ENCODE data around the gene SYNPO.

Gene SYNPO

DNA sequence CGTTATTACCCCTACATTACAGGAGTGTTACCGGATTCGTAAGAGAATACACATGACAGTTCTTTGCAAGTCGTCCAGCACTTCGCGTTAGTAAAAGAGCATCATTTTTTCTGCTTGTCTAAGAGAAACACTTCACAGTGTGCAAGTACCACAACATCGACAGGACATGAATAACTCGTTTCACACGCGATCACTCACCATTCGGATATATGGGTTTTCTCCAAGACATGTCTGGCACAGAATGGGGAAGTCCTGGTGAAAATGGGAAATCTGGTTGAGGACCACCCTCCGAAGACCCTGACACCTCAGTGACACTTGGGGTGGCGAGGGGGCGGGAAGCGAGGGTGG lies 59.8 kb downstream of the SYNPO start:
- no peak for DNase-seq (ENCODE audit: low spot score)

DNA sequence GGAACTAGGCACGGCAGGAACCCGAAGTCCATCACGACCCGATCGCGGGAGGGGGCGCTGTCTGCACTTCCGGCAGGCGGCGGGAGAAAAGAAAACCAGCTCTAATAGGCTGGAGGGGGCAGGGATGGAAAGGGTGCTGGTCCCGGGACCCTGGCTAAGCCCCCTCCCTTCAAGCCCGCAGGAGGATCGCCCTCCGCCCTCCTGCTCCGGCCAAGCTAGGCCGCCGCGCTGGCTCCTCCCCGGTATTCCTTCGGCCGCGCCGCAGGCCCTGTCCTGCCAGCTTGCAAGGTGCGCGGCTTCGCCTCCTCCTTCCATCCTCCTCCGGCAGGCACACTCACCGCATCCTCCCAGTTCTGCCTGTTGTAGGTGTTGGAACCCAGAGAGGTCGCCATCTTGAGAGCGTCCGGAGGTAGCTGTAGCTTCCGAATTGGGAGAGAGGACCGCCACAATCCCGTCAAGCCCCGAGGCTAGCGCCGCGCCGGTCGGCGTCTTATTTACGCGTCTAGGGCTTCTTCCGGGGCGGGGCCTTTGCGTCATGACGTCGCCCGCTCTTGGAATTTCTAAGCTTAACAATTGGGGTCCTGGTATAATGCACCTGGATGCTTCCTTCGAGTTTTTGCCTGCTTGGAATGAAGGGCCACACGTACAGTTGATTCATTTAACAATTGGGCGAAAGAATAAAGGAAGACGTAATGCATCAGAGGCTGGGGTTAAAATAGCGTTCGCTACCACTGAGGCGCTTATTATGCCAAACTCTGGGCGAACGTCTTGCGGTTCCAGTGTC lies 60.3 kb downstream of the SYNPO start, which contains the start of gene RBM22:
RBM22 (minus strand) TSS at position 469 of the 784 bp plus-strand sequence; CDS start at position 392, 77 bp downstream.
- DNase-seq (ENCODE audit: low spot score): peak; percentile 86

DNA sequence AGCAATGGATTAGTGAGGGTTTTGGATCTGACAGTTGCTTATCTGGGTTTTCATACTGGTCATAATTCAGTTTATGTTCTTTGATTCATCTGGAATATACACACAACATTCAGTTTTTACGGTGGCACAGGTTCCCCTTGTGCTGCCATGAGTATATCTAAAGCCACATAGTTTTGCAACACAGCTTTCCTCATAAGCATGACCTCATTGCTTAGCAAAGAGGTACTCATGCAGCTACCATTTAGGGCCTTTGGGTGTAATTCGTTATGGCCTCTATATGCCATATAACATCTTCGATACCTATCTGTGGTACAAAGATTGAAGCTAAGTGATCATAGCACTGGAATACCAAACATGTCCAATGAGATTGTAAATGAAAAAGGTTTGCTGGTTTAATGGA lies 63.3 kb downstream of the SYNPO start:
- DNase-seq (ENCODE audit: low spot score): no peak

DNA sequence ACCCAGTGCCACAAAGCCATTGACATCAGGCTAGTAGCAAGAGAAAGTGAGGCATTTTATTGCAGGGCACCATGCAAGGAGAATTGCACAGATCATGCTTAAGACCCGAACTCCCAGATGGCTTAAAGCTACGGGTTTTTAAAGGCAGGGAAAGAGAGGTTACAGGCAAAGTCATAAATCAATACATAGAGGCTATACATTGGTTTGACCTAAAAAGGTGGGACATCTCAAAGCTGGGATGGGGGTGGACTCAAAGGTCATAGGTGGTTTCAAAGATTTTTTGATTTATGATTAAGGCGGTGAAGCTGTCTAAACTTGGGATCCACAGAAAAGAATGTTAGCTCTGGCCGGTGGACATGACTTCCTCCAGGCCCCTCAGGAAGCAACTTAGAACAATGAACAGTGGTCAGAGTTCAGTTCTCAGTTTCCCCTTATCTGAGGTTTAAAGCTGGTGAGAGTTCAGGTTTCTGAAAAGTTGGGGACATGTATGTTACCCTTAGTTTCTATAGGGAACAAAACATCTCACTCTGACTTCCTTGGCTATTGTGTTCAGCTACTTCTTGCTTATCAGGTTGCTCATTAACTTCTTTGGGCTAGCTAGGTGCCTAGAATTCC lies 66.4 kb downstream of the SYNPO start:
- DNase-seq (ENCODE audit: low spot score): no peak
